PC-3 (cell line): ENCODE results near the gene COASY. TPM values are rescaled to one million over a fixed set of nuclear protein-coding genes. Genes with fewer than 3 reads are reported as not detected.

ENCODE experiments used
- ATAC-seq: fragments of 200-7000 bp; cut with Tn5 transposase; 2 replicates; pipeline ENCODE4 v1.9.1; 2020; ENCODE audit warnings: mild to moderate bottlenecking, moderate library complexity
- BruUV-seq: library from RNA; stranded (reverse); fragments of 400-500 nt; replicated peaks from 2 replicates; lab custom pipeline; 2021; lab: Mats Ljungman, UMichigan
- CTCF ChIA-PET: fragments of 300-600 bp; sonication (Branson Sonifier 250); formaldehyde crosslinking; loops from one replicate; lab custom pipeline; 2022; ENCODE audit warnings: antibody characterized with exemption; lab: Charles Lee
- POLR2A ChIA-PET: fragments of 300-600 bp; sonication (Branson Sonifier 250); formaldehyde crosslinking; loops from one replicate; lab custom pipeline; 2022; ENCODE audit warnings: antibody characterized with exemption; ENCODE audit not compliant: unreplicated experiment; lab: Charles Lee
- DNase-seq: peaks from one replicate; pipeline ENCODE4 v3.0.0-alpha.2; 2015
- H2AFZ ChIP-seq: fragments of 300-600 bp; sonication (generic); 2 replicates; pipeline ENCODE4 v1.6.0; 2016; ENCODE audit warnings: antibody characterized with exemption, low read length
- H3F3A ChIP-seq: fragments of 300-600 bp; sonication (generic); one replicate; pipeline ENCODE4 v1.6.0; 2017; ENCODE audit warnings: antibody characterized with exemption, low read length, control low read depth, mild to moderate bottlenecking; ENCODE audit not compliant: unreplicated experiment
- H3K27ac ChIP-seq: fragments of 300-600 bp; sonication (generic); 2 replicates; pipeline ENCODE4 v1.5.1; 2016; ENCODE audit warnings: mild to moderate bottlenecking, low read length
- H3K27me3 ChIP-seq: fragments of 300-600 bp; sonication (generic); 2 replicates; pipeline ENCODE4 v1.6.1; 2016; ENCODE audit warnings: low read length, mixed read lengths
- H3K36me3 ChIP-seq: fragments of 300-600 bp; sonication (generic); 2 replicates; pipeline ENCODE4 v1.6.1; 2016; ENCODE audit warnings: low read depth, mixed run types, low read length, mixed read lengths
- H3K4me1 ChIP-seq: fragments of 300-600 bp; sonication (generic); 2 replicates; pipeline ENCODE4 v1.5.1; 2016; ENCODE audit warnings: low read length; ENCODE audit not compliant: insufficient read depth
- H3K4me2 ChIP-seq: fragments of 300-600 bp; sonication (generic); 2 replicates; pipeline ENCODE4 v1.6.0; 2016; ENCODE audit warnings: low read length
- H3K4me3 ChIP-seq: fragments of 300-600 bp; sonication (generic); 2 replicates; pipeline ENCODE4 v1.5.1; 2016; ENCODE audit warnings: mild to moderate bottlenecking, low read length, mixed read lengths
- H3K79me2 ChIP-seq: fragments of 300-600 bp; sonication (generic); 2 replicates; pipeline ENCODE4 v1.6.1; 2017; ENCODE audit warnings: low read length, mixed read lengths
- H3K9ac ChIP-seq: fragments of 300-600 bp; sonication (generic); 2 replicates; pipeline ENCODE4 v1.6.0; 2016; ENCODE audit warnings: mild to moderate bottlenecking, low read length
- H3K9me2 ChIP-seq: fragments of 300-600 bp; sonication (generic); replicated peaks from 2 replicates; pipeline ENCODE4 v1.6.1; 2016; ENCODE audit warnings: mixed run types, low read length, mixed read lengths
- H3K9me3 ChIP-seq: fragments of 300-600 bp; sonication (generic); 2 replicates; pipeline ENCODE4 v1.6.1; 2016; ENCODE audit warnings: low read length, mixed read lengths
- H4K20me1 ChIP-seq: fragments of 300-600 bp; sonication (generic); 2 replicates; pipeline ENCODE4 v1.6.1; 2016; ENCODE audit warnings: low read length, mixed read lengths
- CTCF ChIP-seq: fragments of 300-600 bp; sonication (generic); conservative IDR thresholded peaks from 2 replicates; pipeline ENCODE4 v1.5.1; 2017; ENCODE audit warnings: antibody characterized with exemption, low read depth, mild to moderate bottlenecking, low read length
- EZH2 ChIP-seq: fragments of 300-600 bp; sonication (generic); IDR thresholded peaks from one replicate; pipeline ENCODE4 v1.6.1; 2017; ENCODE audit warnings: antibody characterized with exemption, mild to moderate bottlenecking, low read length; ENCODE audit not compliant: unreplicated experiment
- EZH2phosphoT487 ChIP-seq: fragments of 300-600 bp; sonication (generic); IDR thresholded peaks from 2 replicates; pipeline ENCODE4 v1.6.1; 2018; ENCODE audit warnings: mild to moderate bottlenecking, antibody characterized with exemption, low read length, borderline replicate concordance
- intact Hi-C: fragments of 100-400 bp; cut with micrococcal nuclease; formaldehyde crosslinking; loops from 2 replicates; pipeline ENCODE4 v1.9.0; 2023
- total RNA-seq: library from RNA; depleted of rRNA; stranded (reverse); fragments of >200 nt; gene quantifications from 2 replicates; pipeline ENCODE4 v1.2.3, GENCODE V29; 2014

Gene COASY
- total RNA-seq, 1 experiment from 2014 or later, result 33.3 TPM

- POLR2A ChIA-PET, result interaction anchor here (0.6 kb wide), 1 partner anchor 113 kb away, joined by 3 read pairs; no protein-coding TSS in a partner anchor
- BruUV-seq, result no TSS peak
- H3K36me3 ChIP-seq, result no peaks in the 10 kb centered on the region
- peaks cover 30% of the 10 kb centered on the region for H3K4me1 ChIP-seq
- no peaks in the 10 kb centered on the region for H4K20me1 ChIP-seq
- ATAC-seq, result no peak
- no peak overlapping the region for H3K9ac ChIP-seq
- CTCF ChIA-PET, result no interaction called here
- no peaks in the 10 kb centered on the region for H3K9me2 ChIP-seq
- intact Hi-C loops, result no loop called here
- H3F3A ChIP-seq, result no peaks in the 10 kb centered on the region
- no peaks in the 10 kb centered on the region for H3K9me3 ChIP-seq
- no peak overlapping the region for H3K4me2 ChIP-seq
- H3K79me2 ChIP-seq, result no peaks in the 10 kb centered on the region
- TF ChIP-seq CTCF, result no peak
- no peak for TF ChIP-seq EZH2phosphoT487
- no peak for TF ChIP-seq EZH2
- no peak overlapping the region for H2AFZ ChIP-seq
- H3K27ac ChIP-seq, result no peak overlapping the region
- no peak for DNase-seq
- H3K27me3 ChIP-seq, result no peaks in the 10 kb centered on the region
- H3K4me3 ChIP-seq, result no peak overlapping the region
Measured at GRCh38 chr17:42522798-42523278, 39.1 kb upstream of the COASY start.

- ChIA-PET POLR2A (no interaction called here), CTCF (interaction anchor here (0.5 kb wide), 1 partner anchor 562 kb away, joined by 3 read pairs; no protein-coding TSS in a partner anchor)
- Histone ChIP-seq H3K4me2 (no peak overlapping the region), H4K20me1 (no peaks in the 10 kb centered on the region), H3K9ac (no peak overlapping the region), H3F3A (no peaks in the 10 kb centered on the region), H3K9me3 (no peaks in the 10 kb centered on the region), H3K9me2 (no peaks in the 10 kb centered on the region), H3K4me1 (peaks cover 12% of the 10 kb centered on the region), H3K4me3 (no peak overlapping the region), H3K27me3 (no peaks in the 10 kb centered on the region), H3K79me2 (no peaks in the 10 kb centered on the region), H3K36me3 (no peaks in the 10 kb centered on the region), H2AFZ (no peak overlapping the region), H3K27ac (no peak overlapping the region)
- intact Hi-C loops, result no loop called here
- ATAC-seq (no peak), DNase-seq (no peak)
- no TSS peak for BruUV-seq
- no peak for TF ChIP-seq EZH2phosphoT487
- TF ChIP-seq EZH2, result no peak
- no peak for TF ChIP-seq CTCF
Measured at GRCh38 chr17:42525221-42525620, 36.7 kb upstream of the COASY start.

- no peak overlapping the region for H3K27ac ChIP-seq
- no peaks in the 10 kb centered on the region for H3K9me2 ChIP-seq
- no peak overlapping the region for H3K9ac ChIP-seq
- ChIA-PET CTCF (no interaction called here), POLR2A (no interaction called here)
- no peak overlapping the region for H3K4me3 ChIP-seq
- BruUV-seq, result no TSS peak
- no peak overlapping the region for H3K4me2 ChIP-seq
- intact Hi-C loops, result no loop called here
- no peaks in the 10 kb centered on the region for H3K79me2 ChIP-seq
- H3K27me3 ChIP-seq, result no peaks in the 10 kb centered on the region
- H4K20me1 ChIP-seq, result no peaks in the 10 kb centered on the region
- peaks cover 7% of the 10 kb centered on the region for H3K4me1 ChIP-seq
- TF ChIP-seq CTCF, result no peak
- no peak for TF ChIP-seq EZH2
- TF ChIP-seq EZH2phosphoT487, result no peak
- H3K9me3 ChIP-seq, result no peaks in the 10 kb centered on the region
- DNase-seq (no peak), ATAC-seq (no peak)
- H3K36me3 ChIP-seq, result no peaks in the 10 kb centered on the region
- no peak overlapping the region for H2AFZ ChIP-seq
- H3F3A ChIP-seq, result no peaks in the 10 kb centered on the region
Measured at GRCh38 chr17:42526031-42526444, 35.9 kb upstream of the COASY start.
